AG04450 (cell line): Measurements from ENCODE around the gene RP9. TPM values are rescaled to one million over a fixed set of nuclear protein-coding genes. Genes with fewer than 3 reads are reported as not detected.

Experiments used
- CTCF ChIA-PET: fragments of 300-600, 350-600 bp; formaldehyde crosslinking; extraction: SDS; loops from one replicate; lab custom pipeline; 2022; ENCODE audit warnings: antibody characterized with exemption, inconsistent platforms; lab: Charles Lee
- POLR2A ChIA-PET: fragments of 350-600 bp; formaldehyde crosslinking; extraction: SDS; loops from one replicate; lab custom pipeline; 2021; ENCODE audit warnings: antibody characterized with exemption, inconsistent platforms; lab: Yijun Ruan, JAX
- DNase-seq: peaks from one replicate; pipeline ENCODE4 v3.0.0-alpha.2; 2011; ENCODE audit warnings: low read depth, low spot score
- H3K27ac ChIP-seq: one replicate; pipeline ENCODE4 v1.5.1; 2012; ENCODE audit warnings: low read depth, low read length, control low read depth
- H3K27me3 ChIP-seq: one replicate; pipeline ENCODE4 v1.6.0; 2012; ENCODE audit warnings: low read length; ENCODE audit not compliant: control insufficient read depth, insufficient read depth
- H3K4me3 ChIP-seq: 2 replicates; pipeline ENCODE4 v1.5.1; 2011; ENCODE audit warnings: mild to moderate bottlenecking, low read depth, low read length, control low read depth
- H3K9me3 ChIP-seq: 2 replicates; pipeline ENCODE4 v1.5.1; 2012; ENCODE audit warnings: low read length; ENCODE audit not compliant: control insufficient read depth, insufficient read depth
- polyA plus RNA-seq: library from polyadenylated mRNA; depleted of rRNA; stranded (reverse); fragments of >200 nt; gene quantifications from 2 replicates; pipeline ENCODE4 v1.2.3, GENCODE V29; 2011
- TF ChIP-seq, protein P1 (sequence below): IDR thresholded peaks from 2 replicates; pipeline ENCODE4 v1.5.1; 2011; ENCODE audit warnings: low read depth, low read length, control low read depth, inconsistent platforms

The RP9 gene
- polyA plus RNA-seq, 1 experiment = 23.9 TPM

DNA sequence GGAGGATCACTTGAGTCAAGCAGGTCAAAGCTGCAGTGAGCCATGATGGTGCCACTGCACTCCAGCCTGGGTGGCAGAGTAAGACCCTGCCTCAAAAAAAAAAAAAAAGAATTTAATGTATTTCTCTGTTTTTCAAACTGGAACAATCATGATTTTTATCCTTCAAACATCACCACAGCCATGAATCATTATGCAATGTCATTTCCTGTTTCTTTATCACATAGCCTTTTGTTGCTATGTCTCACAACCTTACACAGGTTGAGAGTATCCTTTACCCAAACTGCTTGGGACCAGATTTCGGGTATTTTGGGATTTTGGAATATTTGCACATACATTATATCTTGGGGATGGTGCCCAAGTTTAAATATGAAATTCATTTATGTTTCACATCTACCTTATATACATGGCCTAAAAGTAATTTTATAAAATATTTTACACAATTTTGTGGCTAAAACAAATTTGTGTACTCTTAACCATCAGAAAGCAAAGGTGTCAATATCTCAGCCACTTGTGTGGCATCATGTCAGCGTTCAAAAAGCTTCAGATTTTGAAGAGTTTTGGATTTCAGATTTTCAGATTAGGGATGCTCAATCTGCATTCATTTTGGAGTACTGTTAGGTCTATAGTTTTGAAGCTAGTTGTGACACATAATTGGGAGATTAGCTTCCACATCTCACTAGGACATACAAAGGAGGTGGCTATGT is 54.8 kb downstream of the RP9 start:
- ChIA-PET POLR2A (interaction anchor here (0.6 to 0.8 kb wide), 2 partner anchors 8 to 37 kb away, joined by 3 read pairs; partner anchors contain the start of gene NT5C3A), CTCF (interaction anchor here (3.4 kb wide), 1 partner anchor 208 kb away, joined by 18 read pairs; no protein-coding TSS in a partner anchor)
- Histone ChIP-seq H3K4me3 (no peak overlapping the region), H3K9me3 (no peaks in the 10 kb centered on the region), H3K27ac (no peak overlapping the region), H3K27me3 (no peaks in the 10 kb centered on the region)
- TF ChIP-seq, protein P1, sequence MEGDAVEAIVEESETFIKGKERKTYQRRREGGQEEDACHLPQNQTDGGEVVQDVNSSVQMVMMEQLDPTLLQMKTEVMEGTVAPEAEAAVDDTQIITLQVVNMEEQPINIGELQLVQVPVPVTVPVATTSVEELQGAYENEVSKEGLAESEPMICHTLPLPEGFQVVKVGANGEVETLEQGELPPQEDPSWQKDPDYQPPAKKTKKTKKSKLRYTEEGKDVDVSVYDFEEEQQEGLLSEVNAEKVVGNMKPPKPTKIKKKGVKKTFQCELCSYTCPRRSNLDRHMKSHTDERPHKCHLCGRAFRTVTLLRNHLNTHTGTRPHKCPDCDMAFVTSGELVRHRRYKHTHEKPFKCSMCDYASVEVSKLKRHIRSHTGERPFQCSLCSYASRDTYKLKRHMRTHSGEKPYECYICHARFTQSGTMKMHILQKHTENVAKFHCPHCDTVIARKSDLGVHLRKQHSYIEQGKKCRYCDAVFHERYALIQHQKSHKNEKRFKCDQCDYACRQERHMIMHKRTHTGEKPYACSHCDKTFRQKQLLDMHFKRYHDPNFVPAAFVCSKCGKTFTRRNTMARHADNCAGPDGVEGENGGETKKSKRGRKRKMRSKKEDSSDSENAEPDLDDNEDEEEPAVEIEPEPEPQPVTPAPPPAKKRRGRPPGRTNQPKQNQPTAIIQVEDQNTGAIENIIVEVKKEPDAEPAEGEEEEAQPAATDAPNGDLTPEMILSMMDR = no peak
- no peak for DNase-seq

DNA sequence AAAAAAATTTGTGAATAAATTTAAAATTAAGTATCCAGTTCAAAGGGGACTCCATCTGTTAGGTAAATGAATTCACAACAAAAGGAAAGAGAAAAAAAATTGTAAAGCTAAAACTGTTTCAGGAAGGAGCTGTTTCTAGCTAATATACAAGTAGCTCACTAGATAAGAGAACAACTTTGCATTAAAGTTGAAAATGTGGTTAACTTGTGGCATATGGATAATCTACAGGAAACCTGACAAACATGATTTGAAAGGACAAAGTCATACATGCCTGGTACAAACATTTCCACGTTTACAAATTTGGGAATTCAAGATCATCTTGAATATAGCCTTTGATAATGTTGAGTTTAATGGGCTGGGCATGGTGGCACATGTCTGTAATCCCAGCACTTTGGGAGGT is 55.5 kb downstream of the RP9 start:
- TF ChIP-seq, protein P1 = no peak
- no peak overlapping the region for H3K27ac ChIP-seq
- CTCF ChIA-PET = interaction anchor here (3.4 kb wide), 1 partner anchor 208 kb away, joined by 18 read pairs; no protein-coding TSS in a partner anchor
- no peak for DNase-seq
- H3K9me3 ChIP-seq = no peaks in the 10 kb centered on the region
- POLR2A ChIA-PET = interaction anchor here (0.6 to 0.8 kb wide), 2 partner anchors 9 to 38 kb away, joined by 3 read pairs; partner anchors contain the start of gene NT5C3A
- no peak overlapping the region for H3K4me3 ChIP-seq
- H3K27me3 ChIP-seq = no peaks in the 10 kb centered on the region

DNA sequence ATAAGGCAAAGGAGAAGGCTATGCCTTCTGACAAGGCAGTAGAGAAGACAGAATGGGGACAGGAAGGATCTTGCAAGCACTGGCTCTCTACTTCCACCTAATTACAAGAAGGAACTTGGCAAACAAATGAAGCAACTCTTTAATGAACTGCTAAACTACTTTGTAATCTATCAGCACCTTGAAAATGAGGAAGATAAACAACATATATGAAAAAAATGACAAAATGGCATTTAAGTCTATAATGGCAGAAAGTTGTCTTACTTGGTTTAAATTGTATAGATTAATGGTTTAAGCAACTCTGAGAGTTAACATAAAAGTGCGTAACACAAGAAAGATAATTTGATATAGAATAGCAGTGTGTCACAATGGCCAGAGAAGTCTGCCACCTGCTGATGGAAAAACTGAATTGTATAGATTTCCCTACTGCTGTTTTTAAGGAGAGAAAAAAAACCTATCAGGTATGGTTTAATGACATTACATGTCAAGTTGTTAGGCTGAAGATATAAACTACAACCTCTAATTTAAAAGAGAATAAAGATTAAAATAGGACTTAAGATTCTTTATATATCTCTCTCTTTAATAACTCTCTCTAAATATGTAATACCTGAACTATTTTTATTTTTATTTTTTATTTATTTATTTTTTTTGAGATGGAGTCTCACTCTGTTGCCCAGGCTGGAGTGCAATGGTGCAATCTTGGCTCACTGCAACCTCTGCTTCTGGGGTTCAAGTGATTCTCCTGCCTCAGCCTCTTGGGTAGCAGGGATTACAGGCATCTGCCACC is 58.5 kb downstream of the RP9 start:
- no peak for DNase-seq
- CTCF ChIA-PET = interaction anchor here (1.4 to 2.6 kb wide), 4 partner anchors 86 to 250 kb away, joined by 3 to 26 read pairs (median 6); no protein-coding TSS in a partner anchor
- H3K27ac ChIP-seq = no peak overlapping the region
- H3K4me3 ChIP-seq = no peak overlapping the region
- H3K9me3 ChIP-seq = no peaks in the 10 kb centered on the region
- TF ChIP-seq, protein P1 = peak; percentile 75
- POLR2A ChIA-PET = no interaction called here
- no peaks in the 10 kb centered on the region for H3K27me3 ChIP-seq

DNA sequence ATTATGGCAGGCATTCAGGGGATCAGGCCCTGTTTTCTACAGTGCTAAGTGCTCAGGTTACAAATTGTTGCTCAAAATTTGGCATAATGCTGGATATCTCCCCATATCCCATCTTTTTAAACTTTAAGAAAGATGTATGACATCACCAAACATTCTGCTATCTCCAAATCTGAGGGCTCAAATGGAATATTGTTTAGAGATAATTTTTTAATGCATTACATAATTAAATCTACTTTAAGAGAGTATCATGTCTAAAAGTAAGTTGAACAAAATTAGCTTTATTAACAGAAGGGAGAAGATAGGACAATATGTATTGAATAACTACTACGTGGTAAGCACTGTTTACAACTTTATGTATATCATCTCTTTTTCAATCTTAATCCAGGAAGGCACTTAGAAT is 60.5 kb downstream of the RP9 start:
- TF ChIP-seq, protein P1 = no peak
- Histone ChIP-seq H3K27ac (no peak overlapping the region), H3K9me3 (no peaks in the 10 kb centered on the region), H3K27me3 (no peaks in the 10 kb centered on the region), H3K4me3 (no peak overlapping the region)
- CTCF ChIA-PET = interaction anchor here (1.1 to 2.6 kb wide), 6 partner anchors 10 to 248 kb away, joined by 4 to 26 read pairs (median 6); no protein-coding TSS in a partner anchor
- DNase-seq = no peak
- POLR2A ChIA-PET = no interaction called here
